ENCODE results near the gene NT5C1B. TPM values are rescaled to one million over a fixed set of nuclear protein-coding genes. Genes with fewer than 3 reads are reported as not detected.
"Not testable (repeated sequence)": the region's sequence is repeated elsewhere in the genome, so short reads cannot be mapped to it uniquely, and the experiment has no call there.

Gene NT5C1B
- polyA plus RNA-seq (ENCODE audit: insufficient read length) = 0.25 TPM

GRCh38 chr2:18589354-18589753, at the start of gene NT5C1B:
NT5C1B (minus strand) TSS chr2:18589569; CDS start chr2:18589468, 101 bp downstream.
- DNase-seq (ENCODE audit: low read depth) = no peak

- DNase-seq (ENCODE audit: low read depth) = no peak
Measured at GRCh38 chr2:18637196-18637595, 47.8 kb upstream of the NT5C1B start.

DNA sequence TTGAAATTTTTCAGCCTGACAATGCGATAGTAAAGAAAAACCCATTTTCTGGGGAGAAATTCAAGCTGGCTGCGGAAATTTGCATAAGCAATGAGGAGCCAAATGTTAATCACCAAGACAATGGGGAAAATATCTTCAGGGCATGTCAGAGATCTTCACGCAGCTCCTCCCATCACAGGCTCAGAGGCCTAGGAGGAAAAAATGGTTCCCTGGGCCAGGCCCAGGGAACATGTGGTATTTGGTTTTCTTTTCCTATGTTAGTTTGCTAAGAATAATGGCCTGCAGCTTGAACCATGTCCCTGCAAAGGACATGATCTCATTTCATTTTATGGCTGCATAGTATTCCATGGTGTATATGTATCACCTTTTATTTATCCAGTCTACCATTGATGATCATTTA, 43.3 kb upstream of the NT5C1B start:
- not testable (repeated sequence) for DNase-seq (ENCODE audit: low read depth)

- no peak for DNase-seq (ENCODE audit: low read depth)
Measured at GRCh38 chr2:18630941-18631340, 41.6 kb upstream of the NT5C1B start.

GRCh38 chr2:18630541-18630940, 41.2 kb upstream of the NT5C1B start:
- no peak for DNase-seq (ENCODE audit: low read depth)

- DNase-seq (ENCODE audit: low read depth) = no peak
Measured at GRCh38 chr2:18630101-18630500, 40.7 kb upstream of the NT5C1B start.

DNA sequence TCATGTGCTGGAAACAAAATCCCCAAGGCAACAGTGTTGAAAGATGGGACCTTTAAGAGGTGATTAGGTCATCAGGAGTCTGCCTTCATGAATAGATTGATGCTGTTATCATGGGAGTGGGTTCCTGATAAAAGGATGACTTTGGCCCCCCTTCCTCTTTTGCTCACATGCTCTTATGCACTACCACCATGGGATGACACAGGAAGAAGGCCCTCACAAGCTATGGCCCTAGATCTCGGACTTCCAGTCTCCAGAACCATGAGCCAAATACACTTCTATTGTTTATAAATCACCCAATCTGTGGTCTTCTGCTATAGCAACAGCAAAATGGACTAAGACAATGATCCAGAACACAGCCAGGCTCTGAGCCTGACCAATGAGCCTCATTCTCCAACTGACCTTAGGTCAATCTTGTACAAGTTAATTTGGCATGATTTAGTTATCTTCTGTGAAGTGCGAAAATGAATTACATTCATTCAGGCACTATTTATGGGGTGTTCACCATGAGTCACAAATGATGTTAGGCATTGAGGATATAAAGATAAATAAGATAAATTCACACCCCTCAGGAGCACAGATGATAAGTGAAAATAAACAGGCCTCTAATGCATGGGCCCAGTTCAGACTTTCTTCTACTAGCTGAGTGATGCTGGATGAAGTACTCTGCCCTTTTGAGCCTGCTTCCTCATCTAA, 37.7 kb upstream of the NT5C1B start:
- DNase-seq (ENCODE audit: low read depth) = no peak

GRCh38 chr2:18626256-18626668, 36.9 kb upstream of the NT5C1B start:
- no peak for DNase-seq (ENCODE audit: low read depth)

DNA sequence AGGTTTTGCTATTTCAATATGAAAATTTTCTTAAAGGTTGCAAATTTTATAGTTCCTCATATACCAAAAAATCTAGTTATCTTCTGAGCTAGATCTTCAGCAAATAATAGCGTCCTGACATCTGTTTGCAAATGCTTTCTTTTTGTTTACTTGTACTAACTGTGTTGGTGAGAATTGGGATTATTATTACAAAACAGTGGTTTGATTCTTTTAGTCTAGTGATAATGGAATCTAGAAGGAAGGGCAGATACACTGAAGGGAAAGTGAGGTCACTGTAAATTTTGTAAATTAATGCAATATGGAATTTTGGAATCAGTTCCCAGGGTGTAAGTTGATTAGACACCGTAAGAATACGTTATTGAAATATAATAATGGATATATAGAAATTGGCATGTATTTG, 36.2 kb upstream of the NT5C1B start:
- DNase-seq (ENCODE audit: low read depth) = no peak

DNA sequence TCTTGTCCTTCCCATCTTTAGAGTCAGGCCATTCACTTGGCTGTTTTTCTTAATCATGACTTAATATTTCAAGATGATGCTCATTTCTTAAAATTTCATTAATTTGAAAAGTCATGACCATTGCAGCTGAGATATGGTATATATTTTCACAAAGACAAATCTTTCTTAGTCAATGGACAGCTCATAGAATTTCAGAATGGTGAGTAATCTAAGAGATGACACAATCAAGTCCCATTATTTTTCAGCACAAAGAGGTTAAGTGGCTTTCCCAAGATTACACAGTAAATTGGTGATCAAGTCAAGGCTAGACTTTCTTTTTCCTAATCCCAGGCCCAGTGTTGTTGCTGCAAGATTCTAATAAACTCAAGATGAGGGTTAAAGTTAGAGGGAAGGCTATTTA, 34.4 kb upstream of the NT5C1B start:
- no peak for DNase-seq (ENCODE audit: low read depth)

GRCh38 chr2:18620867-18621632, 31.7 kb upstream of the NT5C1B start:
- no peak for DNase-seq (ENCODE audit: low read depth)

DNA sequence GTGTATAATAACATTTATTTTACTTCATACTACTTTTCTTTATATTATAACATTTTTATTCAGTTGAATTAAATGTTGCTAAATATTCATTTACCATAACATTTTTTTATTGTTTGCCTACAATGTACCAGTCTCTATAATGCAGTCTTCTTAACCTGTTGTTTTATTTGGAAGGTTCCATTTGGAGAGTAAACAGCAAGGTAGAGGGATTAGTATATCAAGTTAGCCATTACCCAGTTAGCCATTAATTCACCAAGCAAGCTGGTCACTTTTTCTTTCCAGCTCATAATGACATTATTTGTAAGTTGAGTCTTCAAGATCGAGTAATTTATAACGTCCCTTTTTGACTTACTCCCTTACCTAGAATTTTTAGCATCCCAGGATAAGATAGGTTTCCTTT, 29.7 kb upstream of the NT5C1B start:
- DNase-seq (ENCODE audit: low read depth) = no peak

DNA sequence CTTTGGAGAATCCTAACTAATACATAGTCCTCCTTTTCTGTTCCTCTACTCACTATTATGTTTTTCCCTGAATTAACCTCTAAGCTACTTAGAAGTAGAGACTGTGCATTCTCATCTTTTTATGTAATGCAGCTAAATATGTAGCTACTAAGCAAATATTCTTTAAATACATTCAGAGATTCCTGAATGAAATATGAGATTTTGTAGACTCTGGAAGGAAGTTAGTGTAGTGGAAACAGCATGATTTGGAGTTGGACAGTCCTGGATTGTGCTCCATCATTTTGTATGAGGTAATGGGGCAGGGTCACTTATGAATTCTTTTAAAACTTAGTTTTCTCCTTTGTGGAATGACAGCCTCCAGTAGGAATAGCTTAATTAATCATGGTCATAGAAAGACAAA, 24.7 kb upstream of the NT5C1B start:
- no peak for DNase-seq (ENCODE audit: low read depth)

GRCh38 chr2:18612133-18612532, 22.8 kb upstream of the NT5C1B start:
- no peak for DNase-seq (ENCODE audit: low read depth)

DNA sequence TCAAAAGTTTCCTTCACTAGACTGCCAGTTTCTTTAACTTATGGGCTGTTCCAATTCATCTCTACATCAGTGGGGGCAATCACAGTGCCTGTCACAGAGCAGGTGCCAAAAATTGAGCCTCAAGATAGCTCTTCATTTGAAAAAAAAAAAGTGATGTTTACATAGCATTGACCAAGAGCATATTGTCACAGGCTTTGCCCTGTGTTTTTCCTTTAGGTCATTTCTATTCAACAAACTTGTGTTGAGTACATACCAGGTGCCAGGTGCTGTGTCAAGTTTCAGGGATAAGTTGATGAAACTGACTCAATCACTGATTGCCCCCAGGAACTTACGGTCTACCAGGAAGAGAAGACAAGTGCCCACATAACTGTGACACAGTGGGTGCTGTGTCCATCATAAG, 22.2 kb upstream of the NT5C1B start:
- DNase-seq (ENCODE audit: low read depth) = no peak

GRCh38 chr2:18611184-18611583, 21.8 kb upstream of the NT5C1B start:
- no peak for DNase-seq (ENCODE audit: low read depth)

DNA sequence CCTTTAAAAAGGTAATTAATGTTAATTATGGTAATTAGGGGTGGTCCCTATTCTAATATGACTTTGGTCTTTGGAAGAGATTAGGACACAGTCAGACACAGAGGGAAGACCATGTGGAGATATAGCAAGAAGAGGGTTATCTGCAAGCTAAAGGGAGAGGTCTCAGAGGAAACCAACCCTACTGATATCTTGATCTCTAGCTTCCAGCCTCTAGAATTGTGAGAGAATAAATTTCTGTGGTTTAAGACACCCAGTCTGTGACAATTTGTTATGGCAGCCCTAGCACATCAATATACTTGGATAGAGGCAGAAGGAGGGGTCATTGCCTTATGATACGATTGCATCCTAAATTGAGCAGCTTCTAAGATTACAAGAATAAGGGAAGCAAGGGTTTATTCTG, 21.3 kb upstream of the NT5C1B start:
- no peak for DNase-seq (ENCODE audit: low read depth)

DNA sequence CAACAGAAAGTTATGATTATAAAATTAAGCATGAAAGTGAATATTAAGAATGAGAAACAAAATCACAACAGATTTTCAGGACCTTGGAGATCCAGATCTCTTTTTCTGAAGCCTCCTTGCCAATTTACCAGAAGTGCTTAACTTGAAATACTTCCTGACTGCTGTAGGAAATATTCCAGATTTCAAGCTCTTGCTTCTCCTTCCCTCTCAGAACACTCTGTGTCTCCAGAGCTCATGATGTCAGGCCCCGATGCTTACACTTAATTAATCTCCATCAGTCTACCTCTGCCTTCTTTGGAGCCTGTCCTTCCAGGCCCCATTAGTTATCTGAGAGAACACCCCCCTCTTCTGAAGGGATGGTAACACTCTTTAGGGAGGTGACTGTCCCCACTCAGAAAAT, 20.7 kb upstream of the NT5C1B start:
- no peak for DNase-seq (ENCODE audit: low read depth)

GRCh38 chr2:18605115-18605514, 15.7 kb upstream of the NT5C1B start:
- DNase-seq (ENCODE audit: low read depth) = no peak

DNA sequence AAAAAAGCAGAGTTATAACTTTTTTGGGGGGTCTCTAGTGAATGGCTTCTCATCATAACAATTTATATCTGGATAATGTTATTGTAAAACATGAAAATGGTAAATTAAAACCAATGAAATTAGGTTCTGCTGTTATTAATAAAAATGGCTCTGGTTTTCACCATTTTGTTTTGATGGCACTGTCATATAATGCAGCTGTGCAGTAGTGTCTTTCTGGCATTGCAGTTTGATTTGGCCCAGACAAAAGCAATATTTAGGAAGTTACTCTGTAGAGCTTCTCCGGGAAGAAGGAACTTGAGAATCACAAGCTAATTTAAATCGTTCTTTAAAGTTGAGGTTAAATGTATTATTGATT, 15.1 kb upstream of the NT5C1B start:
- DNase-seq (ENCODE audit: low read depth) = no peak

GRCh38 chr2:18603854-18604530, 14.6 kb upstream of the NT5C1B start:
- no peak for DNase-seq (ENCODE audit: low read depth)

DNA sequence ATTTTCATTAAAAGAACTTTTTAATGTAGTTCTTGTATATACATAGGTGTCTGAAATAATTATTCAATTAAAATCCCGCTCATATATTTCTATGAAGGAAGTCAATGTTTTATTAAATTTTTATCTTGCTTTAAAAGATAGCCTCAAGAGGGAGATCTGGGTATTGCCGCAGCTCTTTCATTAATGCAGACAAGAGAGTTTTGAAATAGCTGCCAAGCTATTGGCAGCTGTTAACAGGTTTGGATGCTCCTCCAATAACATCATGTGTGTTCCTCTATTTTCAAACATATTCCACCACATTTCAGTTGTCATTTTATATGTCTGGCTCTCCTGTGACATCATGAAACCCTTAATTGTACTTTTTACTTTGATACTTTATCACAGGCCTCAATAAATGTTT, 12.9 kb upstream of the NT5C1B start:
- no peak for DNase-seq (ENCODE audit: low read depth)

GRCh38 chr2:18600255-18600613, 10.9 kb upstream of the NT5C1B start:
- no peak for DNase-seq (ENCODE audit: low read depth)

All from forelimb muscle (tissue), 1 donor.